Neural progenitor cell (in vitro differentiated cells): ENCODE data around the gene ABLIM2. TPM values are rescaled to one million over a fixed set of nuclear protein-coding genes. Genes with fewer than 3 reads are reported as not detected.

Source experiments
- DNase-seq: peaks from one replicate; pipeline ENCODE4 v3.0.0-alpha.2; 2016; ENCODE audit warnings: low spot score
- H2AFZ ChIP-seq: fragments of 200-600 bp; sonication (generic); replicated peaks from 2 replicates; pipeline ENCODE4 v1.6.1; 2016; ENCODE audit warnings: antibody characterized with exemption
- H3F3A ChIP-seq: fragments of 200-600 bp; sonication (generic); 2 replicates; pipeline ENCODE4 v1.6.1; 2016; ENCODE audit warnings: antibody characterized with exemption, low read depth
- H3K27ac ChIP-seq: fragments of 200-600 bp; sonication (generic); 2 replicates; pipeline ENCODE4 v1.5.1; 2016; ENCODE audit warnings: mild to moderate bottlenecking
- H3K27me3 ChIP-seq: fragments of 200-600 bp; sonication (generic); 2 replicates; pipeline ENCODE4 v1.6.1; 2016; ENCODE audit warnings: mild to moderate bottlenecking, moderate library complexity
- H3K36me3 ChIP-seq: fragments of 200-600 bp; sonication (generic); 2 replicates; pipeline ENCODE4 v1.5.1; 2016
- H3K4me1 ChIP-seq: fragments of 200-600 bp; sonication (generic); 2 replicates; pipeline ENCODE4 v1.6.1; 2016; ENCODE audit warnings: mixed run types
- H3K4me2 ChIP-seq: fragments of 200-600 bp; sonication (generic); 2 replicates; pipeline ENCODE4 v1.6.1; 2016
- H3K4me3 ChIP-seq: fragments of 200-600 bp; sonication (generic); 2 replicates; pipeline ENCODE4 v1.5.1; 2016
- H3K79me2 ChIP-seq: fragments of 200-600 bp; sonication (generic); 2 replicates; pipeline ENCODE4 v1.6.1; 2016; ENCODE audit warnings: low read depth
- H3K9ac ChIP-seq: fragments of 200-600 bp; sonication (generic); 2 replicates; pipeline ENCODE4 v1.6.1; 2016
- H3K9me3 ChIP-seq: fragments of 200-600 bp; sonication (generic); 2 replicates; pipeline ENCODE4 v1.5.1; 2016; ENCODE audit warnings: low read depth
- H4K20me1 ChIP-seq: fragments of 200-600 bp; sonication (generic); 2 replicates; pipeline ENCODE4 v1.6.1; 2016; ENCODE audit warnings: low read depth
- H3K27ac Mint-ChIP-seq: 3 replicates; pipeline ENCODE4 v1.8.0; 2021; ENCODE audit warnings: mixed read lengths
- H3K27me3 Mint-ChIP-seq: 2 replicates; pipeline ENCODE4 v1.8.0; 2022; ENCODE audit warnings: low read depth, mild to moderate bottlenecking, inconsistent platforms, moderate library complexity, mixed read lengths; ENCODE audit not compliant: insufficient read depth
- H3K36me3 Mint-ChIP-seq: 3 replicates; pipeline ENCODE4 v1.8.0; 2021; ENCODE audit warnings: mixed read lengths
- H3K4me1 Mint-ChIP-seq: 3 replicates; pipeline ENCODE4 v1.8.0; 2021; ENCODE audit warnings: mixed read lengths
- H3K4me3 Mint-ChIP-seq: 3 replicates; pipeline ENCODE4 v1.8.0; 2021; ENCODE audit warnings: mild to moderate bottlenecking, moderate library complexity, mixed read lengths
- H3K9me3 Mint-ChIP-seq: 3 replicates; pipeline ENCODE4 v1.8.0; 2020; ENCODE audit warnings: mixed read lengths
- CTCF ChIP-seq: fragments of 200-600 bp; sonication (generic); IDR thresholded peaks from 2 replicates; pipeline ENCODE4 v1.5.1; 2017; ENCODE audit warnings: antibody characterized with exemption, mild to moderate bottlenecking
- EZH2 ChIP-seq: fragments of 200-600 bp; sonication (generic); IDR thresholded peaks from 2 replicates; pipeline ENCODE4 v1.6.1; 2017; ENCODE audit warnings: antibody characterized with exemption, mild to moderate bottlenecking, moderate library complexity
- EZH2phosphoT487 ChIP-seq: fragments of 200-600 bp; sonication (generic); IDR thresholded peaks from 2 replicates; pipeline ENCODE4 v1.6.1; 2017; ENCODE audit warnings: antibody characterized with exemption
- total RNA-seq: library from RNA; depleted of rRNA; stranded (reverse); fragments of >200 nt; gene quantifications from 2 replicates; pipeline ENCODE4 v1.2.3, GENCODE V29; 2015; ENCODE audit warnings: low replicate concordance

The ABLIM2 gene
- total RNA-seq, 1 donor from 2014 or later: 0.24 TPM

GRCh38 chr4:8041172-8041571 is 117.4 kb downstream of the ABLIM2 start:
- H3K4me3 ChIP-seq: no peak overlapping the region
- H3K4me1 ChIP-seq: peaks cover 10% of the 10 kb centered on the region
- Mint-ChIP-seq H3K9me3 (no peaks in the 10 kb centered on the region), H3K4me3 (no peak overlapping the region), H3K4me1 (peaks cover 26% of the 10 kb centered on the region), H3K36me3 (no peaks in the 10 kb centered on the region), H3K27me3 (peaks cover 11% of the 10 kb centered on the region), H3K27ac (no peak overlapping the region)
- H3K4me2 ChIP-seq: no peak overlapping the region
- H2AFZ ChIP-seq: no peak overlapping the region
- no peaks in the 10 kb centered on the region for H3K36me3 ChIP-seq
- H3K27ac ChIP-seq: no peak overlapping the region
- no peaks in the 10 kb centered on the region for H3F3A ChIP-seq
- no peaks in the 10 kb centered on the region for H3K79me2 ChIP-seq
- no peaks in the 10 kb centered on the region for H4K20me1 ChIP-seq
- no peak overlapping the region for H3K9ac ChIP-seq
- no peak for DNase-seq
- H3K9me3 ChIP-seq: no peaks in the 10 kb centered on the region
- H3K27me3 ChIP-seq: no peaks in the 10 kb centered on the region
- TF ChIP-seq EZH2 (no peak), CTCF (no peak), EZH2phosphoT487 (no peak)

- no peaks in the 10 kb centered on the region for H3K36me3 Mint-ChIP-seq
- no peaks in the 10 kb centered on the region for H3K36me3 ChIP-seq
- H4K20me1 ChIP-seq: no peaks in the 10 kb centered on the region
- H3K27me3 ChIP-seq: no peaks in the 10 kb centered on the region
- peaks cover 11% of the 10 kb centered on the region for H3K27me3 Mint-ChIP-seq
- H3K4me2 ChIP-seq: no peak overlapping the region
- TF ChIP-seq CTCF: no peak
- no peak for TF ChIP-seq EZH2
- TF ChIP-seq EZH2phosphoT487: no peak
- H3K9me3 Mint-ChIP-seq: no peaks in the 10 kb centered on the region
- H3K4me1 ChIP-seq: peaks cover 10% of the 10 kb centered on the region
- H3K4me3 Mint-ChIP-seq: no peak overlapping the region
- no peak for DNase-seq
- no peak overlapping the region for H3K27ac Mint-ChIP-seq
- H3K79me2 ChIP-seq: no peaks in the 10 kb centered on the region
- H3K4me1 Mint-ChIP-seq: peaks cover 26% of the 10 kb centered on the region
- no peak overlapping the region for H3K4me3 ChIP-seq
- H3F3A ChIP-seq: no peaks in the 10 kb centered on the region
- no peaks in the 10 kb centered on the region for H3K9me3 ChIP-seq
- H3K9ac ChIP-seq: no peak overlapping the region
- H3K27ac ChIP-seq: no peak overlapping the region
- H2AFZ ChIP-seq: no peak overlapping the region
Observed at GRCh38 chr4:8040607-8041006, 118.0 kb downstream of the ABLIM2 start.

GRCh38 chr4:8039853-8040252 is 118.8 kb downstream of the ABLIM2 start:
- Mint-ChIP-seq H3K36me3 (no peaks in the 10 kb centered on the region), H3K27me3 (peaks cover 16% of the 10 kb centered on the region), H3K27ac (no peak overlapping the region), H3K4me1 (peaks cover 26% of the 10 kb centered on the region), H3K4me3 (no peak overlapping the region), H3K9me3 (no peaks in the 10 kb centered on the region)
- Histone ChIP-seq H3K4me1 (peaks cover 10% of the 10 kb centered on the region), H3K9ac (no peak overlapping the region), H3K4me3 (no peak overlapping the region), H3K27me3 (no peaks in the 10 kb centered on the region), H3F3A (no peaks in the 10 kb centered on the region), H2AFZ (no peak overlapping the region), H4K20me1 (no peaks in the 10 kb centered on the region), H3K9me3 (no peaks in the 10 kb centered on the region), H3K4me2 (no peak overlapping the region), H3K36me3 (no peaks in the 10 kb centered on the region), H3K79me2 (no peaks in the 10 kb centered on the region), H3K27ac (no peak overlapping the region)
- DNase-seq: no peak
- TF ChIP-seq EZH2phosphoT487: no peak
- no peak for TF ChIP-seq CTCF
- no peak for TF ChIP-seq EZH2
